Keratinocyte (primary cell): ENCODE measurements around the gene MAPK12. TPM values are rescaled to one million over a fixed set of nuclear protein-coding genes. Genes with fewer than 3 reads are reported as not detected.

Experiments used
- DNase-seq: peaks from one replicate; pipeline ENCODE4 v3.0.0-alpha.2; 2011; ENCODE audit warnings: low read depth, missing footprints, low spot score
- FAIRE-seq: peaks from 2 replicates; lab custom pipeline; 2011; peaks lifted over from hg19 to GRCh38; lab: Jason Lieb, UNC
- H2AFZ ChIP-seq: 2 replicates; pipeline ENCODE4 v1.6.0; 2012; ENCODE audit warnings: low read length, control low read depth, inconsistent platforms; ENCODE audit not compliant: control insufficient read depth
- H3K27ac ChIP-seq: 2 replicates; pipeline ENCODE4 v1.5.1; 2011; ENCODE audit warnings: low read length; ENCODE audit not compliant: control insufficient read depth, insufficient read depth
- H3K27me3 ChIP-seq: 3 replicates; pipeline ENCODE4 v1.6.0; 2011; ENCODE audit warnings: low read length; ENCODE audit not compliant: control insufficient read depth, insufficient read depth; ENCODE audit errors: extremely low read depth
- H3K36me3 ChIP-seq, 2 experiments: 2 replicates in 1 of 2; 3 replicates in 1 of 2; pipeline ENCODE4 v1.5.1; 2011; ENCODE audit warnings: low read length in 2 of 2, mild to moderate bottlenecking in 1 of 2; ENCODE audit not compliant: control insufficient read depth in 2 of 2, insufficient read depth in 2 of 2; ENCODE audit errors: extremely low read depth in 1 of 2
- H3K4me1 ChIP-seq: 3 replicates; pipeline ENCODE4 v1.5.1; 2011; ENCODE audit warnings: low read length; ENCODE audit not compliant: control insufficient read depth, insufficient read depth; ENCODE audit errors: extremely low read depth
- H3K4me2 ChIP-seq: 3 replicates; pipeline ENCODE4 v1.6.0; 2011; ENCODE audit warnings: low read depth, low read length; ENCODE audit not compliant: control insufficient read depth, insufficient read depth; ENCODE audit errors: extremely low read depth
- H3K4me3 ChIP-seq, 3 experiments: fragments of 200-600 bp in 1 of 3; sonication (generic) in 1 of 3; 2 replicates in 2 of 3; 3 replicates in 1 of 3; pipeline ENCODE4 v1.5.1; 2011 to 2016; ENCODE audit warnings: low read length in 3 of 3, mild to moderate bottlenecking in 3 of 3, control low read depth in 2 of 3, inconsistent platforms in 1 of 3, low read depth in 1 of 3, mixed read lengths in 1 of 3, mixed run types in 1 of 3, moderate library complexity in 1 of 3; ENCODE audit not compliant: control insufficient read depth in 2 of 3, insufficient read depth in 2 of 3; ENCODE audit errors: extremely low read depth in 1 of 3
- H3K79me2 ChIP-seq: 2 replicates; pipeline ENCODE4 v1.6.0; 2012; ENCODE audit warnings: low read length; ENCODE audit not compliant: control insufficient read depth, insufficient read depth
- H3K9ac ChIP-seq: 3 replicates; pipeline ENCODE4 v1.6.0; 2011; ENCODE audit warnings: low read length; ENCODE audit not compliant: control insufficient read depth, insufficient read depth; ENCODE audit errors: extremely low read depth
- H3K9me1 ChIP-seq: 3 replicates; pipeline ENCODE4 v1.6.0; 2011; ENCODE audit warnings: low read length; ENCODE audit not compliant: control insufficient read depth, insufficient read depth; ENCODE audit errors: extremely low read depth
- H3K9me3 ChIP-seq: 2 replicates; pipeline ENCODE4 v1.5.1; 2012; ENCODE audit warnings: low read depth, low read length; ENCODE audit not compliant: control insufficient read depth
- H4K20me1 ChIP-seq: 3 replicates; pipeline ENCODE4 v1.6.0; 2011; ENCODE audit warnings: low read length; ENCODE audit not compliant: control insufficient read depth, insufficient read depth; ENCODE audit errors: extremely low read depth
- EZH2 ChIP-seq: IDR thresholded peaks from one replicate; pipeline ENCODE4 v1.6.1; 2012; ENCODE audit warnings: inconsistent platforms, mild to moderate bottlenecking, low read length, moderate library complexity
- dilution Hi-C: fragments of 300-500 bp; cut with MboI; formaldehyde crosslinking; loops from one replicate; pipeline ENCODE4 v1.7.0; 2020; ENCODE audit warnings: low sequenced_read_pairs; ENCODE audit not compliant: extremely low pct_ligation_motif_present
- polyA plus RNA-seq, 5 experiments: library from polyadenylated mRNA; depleted of rRNA in 3 of 5; stranded (reverse) in 3 of 5; stranded (forward) in 1 of 5; unstranded in 1 of 5; fragments of >200 nt; gene quantifications; 1 replicate in 1 of 5; 2 replicates in 3 of 5; 3 replicates in 1 of 5; pipeline versions ENCODE4 v1.2.1 to v1.2.3, GENCODE V29; 2011 to 2012; ENCODE audit warnings: missing spikeins in 2 of 5, low read depth in 1 of 5, low replicate concordance in 1 of 5
- TF ChIP-seq, protein P1 (sequence below), 3 experiments: IDR thresholded peaks in 1 of 3; conservative IDR thresholded peaks in 1 of 3; optimal IDR thresholded peaks in 1 of 3; 2 replicates in 2 of 3; 3 replicates in 1 of 3; pipeline versions ENCODE3 to v1.5.1; 2011; ENCODE audit warnings: low read length in 3 of 3, mild to moderate bottlenecking in 3 of 3, moderate library complexity in 2 of 3, control low read depth in 1 of 3, inconsistent platforms in 1 of 3; ENCODE audit not compliant: insufficient read depth in 2 of 3; ENCODE audit errors: extremely low read depth in 1 of 3

Gene MAPK12
- polyA plus RNA-seq, 1 donor (not counting 4 experiments of a cell fraction or from before 2014, with no cell fraction given), result 10.1 TPM

DNA sequence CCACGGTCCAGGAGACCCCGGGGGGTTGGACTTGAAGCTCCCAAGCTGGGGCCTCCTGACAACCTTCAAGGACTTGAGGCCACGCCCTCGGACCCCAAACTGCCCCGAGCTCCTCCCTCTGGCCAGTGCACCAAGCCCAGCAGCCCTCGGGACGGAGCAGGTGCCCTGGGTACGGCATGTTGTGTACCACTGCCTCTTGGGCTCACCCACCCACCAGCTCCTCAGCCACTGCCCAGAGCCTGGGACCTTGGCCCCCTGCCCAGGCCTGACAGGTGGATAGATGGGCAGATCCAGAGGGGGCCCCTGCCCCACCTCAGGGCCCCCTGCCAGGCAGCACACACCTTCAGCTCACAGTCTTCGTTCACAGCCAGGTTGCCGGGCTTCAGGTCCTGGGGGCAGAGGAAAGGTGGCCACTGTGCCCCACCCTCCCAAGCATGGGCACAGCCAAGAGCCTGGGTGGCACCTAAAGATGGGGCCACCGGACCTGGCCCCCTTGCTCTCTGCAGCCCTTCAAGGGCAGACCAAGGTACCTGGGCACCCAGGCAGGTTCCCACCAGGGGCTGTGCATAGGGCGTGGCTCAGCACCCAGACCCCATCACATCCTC, 5.1 kb downstream of the MAPK12 start:
- dilution Hi-C loops, result no loop called here
- Histone ChIP-seq H3K9me1 (no peaks in the 10 kb centered on the region), H3K79me2 (no peaks in the 10 kb centered on the region), H3K9ac (no peak overlapping the region), H3K36me3 (peaks cover 0 to 5% of the 10 kb centered on the region in 2 experiments), H3K4me1 (peaks cover 2% of the 10 kb centered on the region), H4K20me1 (no peaks in the 10 kb centered on the region), H3K27me3 (no peaks in the 10 kb centered on the region), H2AFZ (no peak overlapping the region), H3K27ac (no peak overlapping the region), H3K9me3 (no peaks in the 10 kb centered on the region), H3K4me3 (no peak overlapping the region), H3K4me2 (no peak overlapping the region)
- TF ChIP-seq, protein P1, sequence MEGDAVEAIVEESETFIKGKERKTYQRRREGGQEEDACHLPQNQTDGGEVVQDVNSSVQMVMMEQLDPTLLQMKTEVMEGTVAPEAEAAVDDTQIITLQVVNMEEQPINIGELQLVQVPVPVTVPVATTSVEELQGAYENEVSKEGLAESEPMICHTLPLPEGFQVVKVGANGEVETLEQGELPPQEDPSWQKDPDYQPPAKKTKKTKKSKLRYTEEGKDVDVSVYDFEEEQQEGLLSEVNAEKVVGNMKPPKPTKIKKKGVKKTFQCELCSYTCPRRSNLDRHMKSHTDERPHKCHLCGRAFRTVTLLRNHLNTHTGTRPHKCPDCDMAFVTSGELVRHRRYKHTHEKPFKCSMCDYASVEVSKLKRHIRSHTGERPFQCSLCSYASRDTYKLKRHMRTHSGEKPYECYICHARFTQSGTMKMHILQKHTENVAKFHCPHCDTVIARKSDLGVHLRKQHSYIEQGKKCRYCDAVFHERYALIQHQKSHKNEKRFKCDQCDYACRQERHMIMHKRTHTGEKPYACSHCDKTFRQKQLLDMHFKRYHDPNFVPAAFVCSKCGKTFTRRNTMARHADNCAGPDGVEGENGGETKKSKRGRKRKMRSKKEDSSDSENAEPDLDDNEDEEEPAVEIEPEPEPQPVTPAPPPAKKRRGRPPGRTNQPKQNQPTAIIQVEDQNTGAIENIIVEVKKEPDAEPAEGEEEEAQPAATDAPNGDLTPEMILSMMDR (optimal IDR thresholded peaks at IDR 0.05 in 1 of 3, IDR thresholded peaks at IDR 0.05 in 1 of 3, conservative IDR thresholded peaks at IDR 0.05 in 1 of 3; ENCODE audit: extremely low read depth in 1 of 3, insufficient read depth in 2 of 3, low read length in 3 of 3), result no peak
- TF ChIP-seq EZH2, result no peak
- DNase-seq (no peak), FAIRE-seq (no peak)

DNA sequence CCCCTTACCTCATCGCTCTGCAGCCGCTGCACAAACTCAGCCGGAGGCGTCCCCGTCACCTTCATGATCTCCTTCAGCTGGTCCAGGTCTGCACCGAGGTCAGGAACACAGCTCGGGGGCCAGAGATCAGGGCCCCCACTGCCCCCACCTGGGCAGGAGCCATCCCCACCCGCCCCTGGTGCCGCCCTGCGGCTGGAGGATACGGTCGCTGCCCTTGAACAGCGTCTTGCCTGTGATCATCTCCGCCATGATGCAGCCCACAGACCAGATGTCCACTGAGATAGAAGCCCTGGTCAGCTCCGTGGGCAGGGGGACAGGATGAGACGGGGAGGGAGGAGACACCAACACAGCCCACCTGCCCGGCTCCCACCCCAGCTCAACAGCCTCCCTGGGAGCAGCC, 5.9 kb downstream of the MAPK12 start:
- H4K20me1 ChIP-seq, result no peaks in the 10 kb centered on the region
- no peak overlapping the region for H3K27ac ChIP-seq
- H3K4me3 ChIP-seq, result no peak overlapping the region
- no peak for FAIRE-seq
- H3K9me1 ChIP-seq, result no peaks in the 10 kb centered on the region
- no peaks in the 10 kb centered on the region for H3K27me3 ChIP-seq
- peaks cover 2% of the 10 kb centered on the region for H3K4me1 ChIP-seq
- no peaks in the 10 kb centered on the region for H3K79me2 ChIP-seq
- TF ChIP-seq, protein P1 (optimal IDR thresholded peaks at IDR 0.05 in 1 of 3, IDR thresholded peaks at IDR 0.05 in 1 of 3, conservative IDR thresholded peaks at IDR 0.05 in 1 of 3; ENCODE audit: extremely low read depth in 1 of 3, insufficient read depth in 2 of 3, low read length in 3 of 3), result no peak
- TF ChIP-seq EZH2, result no peak
- H3K9me3 ChIP-seq, result no peaks in the 10 kb centered on the region
- no peak for DNase-seq
- H2AFZ ChIP-seq, result no peak overlapping the region
- no peak overlapping the region for H3K4me2 ChIP-seq
- dilution Hi-C loops, result no loop called here
- peaks cover 0 to 5% of the 10 kb centered on the region in 2 experiments for H3K36me3 ChIP-seq
- H3K9ac ChIP-seq, result no peak overlapping the region
